HCT116 (cell line): ENCODE measurements around the gene KIF26B. TPM values are rescaled to one million over a fixed set of nuclear protein-coding genes. Genes with fewer than 3 reads are reported as not detected.

ENCODE experiments used
- ATAC-seq: fragments of 200-7000 bp; cut with Tn5 transposase; 2 replicates; pipeline ENCODE4 v1.9.1; 2020; ENCODE audit warnings: mild to moderate bottlenecking, moderate library complexity
- BruUV-seq: library from RNA; stranded (reverse); fragments of 400-500 nt; replicated peaks from 2 replicates; lab custom pipeline; 2021; lab: Mats Ljungman, UMichigan
- CTCF ChIA-PET: fragments of 300-600 bp; sonication (Branson Sonifier 250); formaldehyde crosslinking; loops from one replicate; lab custom pipeline; 2021; ENCODE audit warnings: antibody characterized with exemption; lab: Charles Lee
- POLR2A ChIA-PET: fragments of 300-600, 350-600 bp; sonication (Branson Sonifier 250); formaldehyde crosslinking; loops from one replicate; lab custom pipeline; 2021; ENCODE audit warnings: antibody characterized with exemption; lab: Charles Lee
- RAD21 ChIA-PET, 2 experiments: fragments of 300-600 bp; sonication (Branson Sonifier 250); formaldehyde crosslinking; loops; one replicate each; lab custom pipeline; 2023; ENCODE audit warnings: low total read pairs in 2 of 2; ENCODE audit not compliant: uncharacterized antibody in 2 of 2, unreplicated experiment in 2 of 2, low non-redundant PET in 1 of 2; lab: Charles Lee
- DNase-seq: peaks from one replicate; pipeline ENCODE4 v3.0.0-alpha.2; 2010; ENCODE audit warnings: low read depth, low spot score
- H2AFZ ChIP-seq: fragments of 200-600 bp; shearing (Covaris generic), sonication (generic); 2 replicates; pipeline ENCODE4 v1.6.1; 2017; ENCODE audit warnings: low read depth, mixed run types, mixed read lengths, antibody characterized with exemption, low read length; ENCODE audit not compliant: poor library complexity, severe bottlenecking
- H3K27ac ChIP-seq: 2 replicates; pipeline ENCODE4 v1.5.1; 2012; ENCODE audit warnings: low read depth, low read length
- H3K27me3 ChIP-seq: fragments of 200-600 bp; sonication (generic); 2 replicates; pipeline ENCODE4 v1.6.1; 2016; ENCODE audit warnings: mixed run types, low read length, mixed read lengths; ENCODE audit not compliant: insufficient read depth
- H3K36me3 ChIP-seq, 2 experiments: fragments of 200-500 bp in 1 of 2; fragments of 200-600 bp in 1 of 2; sonication (Bioruptor generic) in 1 of 2; sonication (generic) in 1 of 2; 2 replicates each; pipeline versions ENCODE4 v1.5.1 to v1.6.1; 2014 to 2016; ENCODE audit warnings: low read length in 2 of 2, inconsistent platforms in 1 of 2, mixed read lengths in 1 of 2, mixed run types in 1 of 2; ENCODE audit not compliant: insufficient read depth in 2 of 2, control insufficient read depth in 1 of 2
- H3K4me1 ChIP-seq, 2 experiments: fragments of 200-600 bp in 1 of 2; sonication (generic) in 1 of 2; 2 replicates each; pipeline versions ENCODE4 v1.5.1 to v1.6.1; 2012 to 2017; ENCODE audit warnings: low read length in 2 of 2, inconsistent platforms in 1 of 2, mild to moderate bottlenecking in 1 of 2, mixed read lengths in 1 of 2, mixed run types in 1 of 2, moderate library complexity in 1 of 2; ENCODE audit not compliant: insufficient read depth in 2 of 2, control insufficient read depth in 1 of 2
- H3K4me2 ChIP-seq: fragments of 200-600 bp; sonication (generic); 2 replicates; pipeline ENCODE4 v1.6.1; 2017; ENCODE audit warnings: mixed run types, low read length, mixed read lengths
- H3K4me3 ChIP-seq, 2 experiments: fragments of 200-600 bp in 1 of 2; sonication (generic) in 1 of 2; replicated peaks in 1 of 2; 2 replicates each; pipeline ENCODE4 v1.5.1; 2011 to 2016; ENCODE audit warnings: low read length in 2 of 2, control low read depth in 1 of 2, low read depth in 1 of 2, mild to moderate bottlenecking in 1 of 2, mixed read lengths in 1 of 2, mixed run types in 1 of 2
- H3K79me2 ChIP-seq: fragments of 200-600 bp; sonication (generic); 2 replicates; pipeline ENCODE4 v1.6.1; 2017; ENCODE audit warnings: mild to moderate bottlenecking, mixed run types, low read length, moderate library complexity, mixed read lengths; ENCODE audit not compliant: insufficient read depth
- H3K9ac ChIP-seq: fragments of 200-600 bp; sonication (generic); 2 replicates; pipeline ENCODE4 v1.6.1; 2016; ENCODE audit warnings: low read length, mixed read lengths
- H3K9me2 ChIP-seq: fragments of 200-600 bp; sonication (generic), shearing (Covaris generic); 2 replicates; pipeline ENCODE4 v1.6.1; 2017; ENCODE audit warnings: mixed run types, mild to moderate bottlenecking, moderate library complexity; ENCODE audit not compliant: insufficient read depth
- H3K9me3 ChIP-seq, 2 experiments: fragments of 200-500 bp in 1 of 2; fragments of 200-600 bp in 1 of 2; sonication (Bioruptor generic) in 1 of 2; sonication (generic) in 1 of 2; 2 replicates each; pipeline ENCODE4 v1.6.1; 2014 to 2017; ENCODE audit warnings: low read length in 2 of 2, mixed read lengths in 2 of 2, inconsistent platforms in 1 of 2, low read depth in 1 of 2, mild to moderate bottlenecking in 1 of 2, mixed run types in 1 of 2, moderate library complexity in 1 of 2; ENCODE audit not compliant: control insufficient read depth in 1 of 2, insufficient read depth in 1 of 2
- H4K20me1 ChIP-seq: fragments of 200-600 bp; sonication (generic), shearing (Covaris generic); 2 replicates; pipeline ENCODE4 v1.6.1; 2017; ENCODE audit warnings: mixed run types, mild to moderate bottlenecking, moderate library complexity; ENCODE audit not compliant: insufficient read depth
- CEBPB ChIP-seq: IDR thresholded peaks from 2 replicates; pipeline ENCODE4 v1.6.1; 2012; ENCODE audit warnings: low read depth
- ELF1 ChIP-seq: IDR thresholded peaks from 2 replicates; pipeline ENCODE4 v1.6.1; 2012; ENCODE audit warnings: low read depth, borderline replicate concordance
- EZH2 ChIP-seq: fragments of 200-600 bp; sonication (generic); IDR thresholded peaks from 2 replicates; pipeline ENCODE4 v1.6.1; 2017; ENCODE audit warnings: antibody characterized with exemption, mixed run types
- REST ChIP-seq: IDR thresholded peaks from 2 replicates; pipeline ENCODE4 v1.6.1; 2012; ENCODE audit warnings: low read depth
- SIN3A ChIP-seq: IDR thresholded peaks from 2 replicates; pipeline ENCODE4 v1.6.1; 2012; ENCODE audit warnings: low read depth
- ZFX ChIP-seq: fragments of 450-650 bp; IDR thresholded peaks from 2 replicates; pipeline ENCODE4 v1.6.1; 2017
- intact Hi-C: fragments of 100-400 bp; cut with micrococcal nuclease; formaldehyde crosslinking; loops from 2 replicates; pipeline ENCODE4 v1.10.0; 2022
- total RNA-seq: library from RNA; stranded (reverse); gene quantifications from one replicate; pipeline ENCODE4 v1.2.1, GENCODE V29; 2021; ENCODE audit not compliant: unreplicated experiment

The KIF26B gene
- total RNA-seq, 1 experiment from 2014 or later = 0.49 TPM

GRCh38 chr1:245197911-245198379, 43.2 kb downstream of the KIF26B start:
- no peaks in the 10 kb centered on the region for H3K4me1 ChIP-seq
- no TSS peak for BruUV-seq
- no peak overlapping the region for H3K4me2 ChIP-seq
- H3K79me2 ChIP-seq = no peaks in the 10 kb centered on the region
- H3K9me2 ChIP-seq = no peaks in the 10 kb centered on the region
- H4K20me1 ChIP-seq = no peaks in the 10 kb centered on the region
- no peak overlapping the region for H2AFZ ChIP-seq
- no peaks in the 10 kb centered on the region for H3K9me3 ChIP-seq
- no peak for DNase-seq
- H3K27ac ChIP-seq = no peak overlapping the region
- ChIA-PET CTCF (no interaction called here), POLR2A (no interaction called here), RAD21 (no interaction called here)
- ATAC-seq = no peak
- intact Hi-C loops = no loop called here
- H3K4me3 ChIP-seq = no peak overlapping the region
- no peaks in the 10 kb centered on the region for H3K36me3 ChIP-seq
- no peak overlapping the region for H3K9ac ChIP-seq
- H3K27me3 ChIP-seq = no peaks in the 10 kb centered on the region
- TF ChIP-seq SIN3A (no peak), EZH2 (no peak), ZFX (no peak), CEBPB (no peak), REST (no peak), ELF1 (no peak)
- TF ChIP-seq, all 23 proteins: peak for 0
